Measurements from ENCODE around the gene PRDX5.

DNA sequence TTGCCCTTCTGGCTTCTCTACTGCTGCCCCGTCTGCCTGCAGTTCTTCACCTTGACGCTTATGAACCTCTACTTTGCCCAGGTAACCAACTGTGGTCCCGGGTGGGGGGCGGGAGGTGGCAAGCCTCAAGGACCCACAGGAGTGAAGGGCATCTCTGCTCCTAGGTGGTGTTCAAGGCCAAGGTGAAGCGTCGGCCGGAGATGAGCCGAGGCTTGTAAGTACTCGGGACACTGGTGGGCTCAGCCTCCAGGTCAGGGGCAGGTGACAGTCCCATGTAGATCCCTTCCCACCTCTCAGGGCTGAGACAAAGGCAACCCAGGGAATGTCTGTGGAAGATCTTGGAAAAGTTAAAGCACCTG is 31.1 kb upstream of the PRDX5 start:
- TF ChIP-seq RARB (CRISPR knock-in tag; IDR thresholded peaks at IDR 0.05) (no peak), PATZ1 (CRISPR knock-in tag; IDR thresholded peaks at IDR 0.05; ENCODE audit: borderline replicate concordance) (no peak), CSDC2 (CRISPR knock-in tag; IDR thresholded peaks at IDR 0.05) (no peak)
- TF ChIP-seq, protein P1, sequence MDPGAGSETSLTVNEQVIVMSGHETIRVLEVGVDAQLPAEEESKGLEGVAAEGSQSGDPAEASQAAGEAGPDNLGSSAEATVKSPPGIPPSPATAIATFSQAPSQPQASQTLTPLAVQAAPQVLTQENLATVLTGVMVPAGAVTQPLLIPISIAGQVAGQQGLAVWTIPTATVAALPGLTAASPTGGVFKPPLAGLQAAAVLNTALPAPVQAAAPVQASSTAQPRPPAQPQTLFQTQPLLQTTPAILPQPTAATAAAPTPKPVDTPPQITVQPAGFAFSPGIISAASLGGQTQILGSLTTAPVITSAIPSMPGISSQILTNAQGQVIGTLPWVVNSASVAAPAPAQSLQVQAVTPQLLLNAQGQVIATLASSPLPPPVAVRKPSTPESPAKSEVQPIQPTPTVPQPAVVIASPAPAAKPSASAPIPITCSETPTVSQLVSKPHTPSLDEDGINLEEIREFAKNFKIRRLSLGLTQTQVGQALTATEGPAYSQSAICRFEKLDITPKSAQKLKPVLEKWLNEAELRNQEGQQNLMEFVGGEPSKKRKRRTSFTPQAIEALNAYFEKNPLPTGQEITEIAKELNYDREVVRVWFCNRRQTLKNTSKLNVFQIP (CRISPR knock-in tag; IDR thresholded peaks at IDR 0.05; ENCODE audit: borderline replicate concordance, low read depth): no peak

Data from SK-N-SH treated with all-trans-retinoic acid at 6 μM for 48 hours (cell line).